HEK293 (cell line): ENCODE data around the gene POP7.

ENCODE experiments used
- CTCF ChIA-PET: fragments of 350-600 bp; formaldehyde crosslinking; extraction: SDS; loops from one replicate; lab custom pipeline; 2021; ENCODE audit warnings: antibody characterized with exemption; lab: Yijun Ruan, JAX
- POLR2A ChIA-PET: fragments of 300-600 bp; formaldehyde crosslinking; extraction: SDS; loops from one replicate; lab custom pipeline; 2020; ENCODE audit warnings: antibody characterized with exemption, inconsistent platforms; lab: Yijun Ruan, JAX
- H3K27ac ChIP-seq: fragments of 200-500 bp; sonication (Bioruptor generic); 2 replicates; pipeline ENCODE4 v1.5.1; 2014; ENCODE audit warnings: low read depth, low read length, control low read depth, inconsistent platforms; ENCODE audit errors: extremely low read depth
- H3K36me3 ChIP-seq, 2 experiments: fragments of 200-500 bp in 1 of 2; sonication (Bioruptor generic) in 1 of 2; 1 replicate in 1 of 2; 2 replicates in 1 of 2; pipeline ENCODE4 v1.5.1; 2014 to 2017; ENCODE audit warnings: inconsistent platforms in 2 of 2, low read length in 2 of 2; ENCODE audit not compliant: control insufficient read depth in 2 of 2, insufficient read depth in 1 of 2
- H3K4me1 ChIP-seq: fragments of 200-500 bp; sonication (Bioruptor generic); 2 replicates; pipeline ENCODE4 v1.5.1; 2014; ENCODE audit warnings: mild to moderate bottlenecking, low read length, inconsistent platforms; ENCODE audit not compliant: control insufficient read depth, insufficient read depth
- H3K4me3 ChIP-seq: 2 replicates; pipeline ENCODE4 v1.5.1; 2011; ENCODE audit warnings: low read depth, mild to moderate bottlenecking, control low read depth, low read length, moderate library complexity
- H3K9me3 ChIP-seq: fragments of 200-500 bp; sonication (Bioruptor generic); 2 replicates; pipeline ENCODE4 v1.5.1; 2014; ENCODE audit warnings: low read depth, low read length, inconsistent platforms; ENCODE audit not compliant: control insufficient read depth, insufficient read depth
- GLI2 ChIP-seq: fragments of 450-650 bp; formaldehyde crosslinking; IDR thresholded peaks from 2 replicates; pipeline ENCODE4; 2017; ENCODE audit warnings: missing biosample characterization, missing genetic modification characterization, low read depth, borderline replicate concordance
- PRDM1 ChIP-seq: fragments of 450-650 bp; formaldehyde crosslinking; IDR thresholded peaks from 2 replicates; pipeline ENCODE4; 2016; ENCODE audit warnings: missing biosample characterization, missing genetic modification characterization
- PRDM10 ChIP-seq: fragments of 450-650 bp; formaldehyde crosslinking; IDR thresholded peaks from 2 replicates; pipeline ENCODE4 v1.5.1; 2016; ENCODE audit warnings: missing biosample characterization, missing genetic modification characterization
- SALL2 ChIP-seq: fragments of 450-650 bp; formaldehyde crosslinking; IDR thresholded peaks from 2 replicates; pipeline ENCODE4 v1.5.0; 2017; ENCODE audit warnings: missing biosample characterization, mild to moderate bottlenecking, missing genetic modification characterization, borderline replicate concordance
- SP7 ChIP-seq: fragments of 450-650 bp; formaldehyde crosslinking; IDR thresholded peaks from 2 replicates; pipeline ENCODE4 v1.5.1; 2016; ENCODE audit warnings: missing biosample characterization, missing genetic modification characterization
- ZFP41 ChIP-seq: fragments of 450-650 bp; formaldehyde crosslinking; IDR thresholded peaks from 2 replicates; pipeline ENCODE4 v1.5.1; 2016; ENCODE audit warnings: missing biosample characterization, missing genetic modification characterization, borderline replicate concordance
- ZNF140 ChIP-seq: fragments of 450-650 bp; formaldehyde crosslinking; IDR thresholded peaks from 2 replicates; pipeline ENCODE4 v1.5.1; 2016; ENCODE audit warnings: missing biosample characterization, missing genetic modification characterization
- ZNF16 ChIP-seq: fragments of 450-650 bp; formaldehyde crosslinking; IDR thresholded peaks from 2 replicates; pipeline ENCODE4 v1.5.1; 2016; ENCODE audit warnings: low read depth, missing biosample characterization, missing genetic modification characterization
- ZNF2 ChIP-seq: fragments of 450-650 bp; formaldehyde crosslinking; IDR thresholded peaks from 2 replicates; pipeline ENCODE4 v1.5.1; 2016; ENCODE audit warnings: missing biosample characterization, missing genetic modification characterization
- ZNF24 ChIP-seq: fragments of 450-650 bp; formaldehyde crosslinking; IDR thresholded peaks from 2 replicates; pipeline ENCODE4 v1.5.1; 2016; ENCODE audit warnings: missing biosample characterization, missing genetic modification characterization
- ZNF600 ChIP-seq: fragments of 450-650 bp; formaldehyde crosslinking; IDR thresholded peaks from 2 replicates; pipeline ENCODE4 v1.5.1; 2016; ENCODE audit warnings: missing biosample characterization, missing genetic modification characterization
- ZNF658 ChIP-seq: fragments of 450-650 bp; formaldehyde crosslinking; IDR thresholded peaks from 2 replicates; pipeline ENCODE4; 2016; ENCODE audit warnings: missing biosample characterization, missing genetic modification characterization
- TF ChIP-seq, protein P1 (sequence below): fragments of 450-650 bp; formaldehyde crosslinking; IDR thresholded peaks from 2 replicates; pipeline ENCODE4 v1.5.1; 2016; ENCODE audit warnings: missing biosample characterization, missing genetic modification characterization

The POP7 gene

DNA sequence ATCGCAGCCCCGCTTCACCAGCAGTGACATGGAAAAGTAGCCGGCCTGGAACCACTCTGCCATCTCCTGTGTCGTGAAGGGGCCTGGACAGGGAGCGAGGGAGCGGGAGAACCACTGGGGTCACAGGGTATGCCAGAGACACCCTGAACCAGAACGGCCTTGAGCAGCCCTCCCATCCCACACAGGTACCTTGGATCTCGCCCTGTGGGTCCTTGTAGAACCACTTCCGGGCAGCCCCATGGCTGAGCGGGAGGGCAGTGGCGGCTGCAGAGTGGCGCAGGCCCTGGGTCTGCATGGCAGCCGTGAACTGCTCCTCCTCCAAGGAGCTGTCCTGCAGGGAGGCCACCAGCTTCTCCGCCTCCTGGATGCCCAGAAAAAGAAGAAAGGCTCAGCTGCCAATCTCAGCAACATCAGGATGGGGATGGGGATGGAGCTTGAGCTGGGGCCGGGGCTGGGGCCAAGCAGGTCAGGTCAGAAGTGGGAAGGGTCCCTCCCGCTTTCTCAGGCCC, 21.3 kb upstream of the POP7 start:
- peaks cover 1% of the 10 kb centered on the region; the same call in 1 of the 2 replicates for H3K4me1 ChIP-seq
- no peak overlapping the region for H3K4me3 ChIP-seq
- POLR2A ChIA-PET: interaction anchor here (1.2 kb wide), 1 partner anchor 21 kb away, joined by 3 read pairs; the partner anchor contains the start of gene POP7
- peaks cover 0 to 94% of the 10 kb centered on the region in 2 experiments; a peak in 2 of 3 replicates for H3K36me3 ChIP-seq
- no peak overlapping the region for H3K27ac ChIP-seq
- H3K9me3 ChIP-seq: no peaks in the 10 kb centered on the region
- TF ChIP-seq ZNF16: no peak
- TF ChIP-seq, protein P1, sequence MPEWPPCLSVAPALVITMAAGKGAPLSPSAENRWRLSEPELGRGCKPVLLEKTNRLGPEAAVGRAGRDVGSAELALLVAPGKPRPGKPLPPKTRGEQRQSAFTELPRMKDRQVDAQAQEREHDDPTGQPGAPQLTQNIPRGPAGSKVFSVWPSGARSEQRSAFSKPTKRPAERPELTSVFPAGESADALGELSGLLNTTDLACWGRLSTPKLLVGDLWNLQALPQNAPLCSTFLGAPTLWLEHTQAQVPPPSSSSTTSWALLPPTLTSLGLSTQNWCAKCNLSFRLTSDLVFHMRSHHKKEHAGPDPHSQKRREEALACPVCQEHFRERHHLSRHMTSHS (tag by site-specific recombination): no peak
- peak; percentile 51; the same call in 1 of the 2 replicates for TF ChIP-seq ZNF600
- TF ChIP-seq PRDM10 (tag by site-specific recombination): no peak
- CTCF ChIA-PET: interaction anchor here (0.6 kb wide), 1 partner anchor 216 kb away, joined by 3 read pairs; no protein-coding TSS in a partner anchor

GRCh38 chr7:100685049-100685605, 20.8 kb upstream of the POP7 start:
- H3K9me3 ChIP-seq: no peaks in the 10 kb centered on the region
- peaks cover 0 to 91% of the 10 kb centered on the region in 2 experiments; a peak in 2 of 3 replicates for H3K36me3 ChIP-seq
- H3K27ac ChIP-seq: no peak overlapping the region
- ChIA-PET CTCF (no interaction called here), POLR2A (interaction anchor here (1.2 kb wide), 1 partner anchor 21 kb away, joined by 3 read pairs; the partner anchor contains the start of gene POP7)
- TF ChIP-seq SP7 (tag by site-specific recombination) (no peak), ZNF2 (no peak), SALL2 (tag by site-specific recombination) (no peak), ZFP41 (no peak), GLI2 (tag by site-specific recombination) (no peak), PRDM1 (peak; percentile 53; the same call in 1 of the 2 replicates)
- no peak overlapping the region for H3K4me3 ChIP-seq
- no peaks in the 10 kb centered on the region; the same call in 1 of the 2 replicates for H3K4me1 ChIP-seq

GRCh38 chr7:100685631-100686145, 20.2 kb upstream of the POP7 start:
- ChIA-PET POLR2A (interaction anchor here (1.2 kb wide), 1 partner anchor 20 kb away, joined by 3 read pairs; the partner anchor contains the start of gene POP7), CTCF (interaction anchor here (0.6 kb wide), 1 partner anchor 10 kb away, joined by 4 read pairs; no protein-coding TSS in a partner anchor)
- TF ChIP-seq ZNF24 (tag by site-specific recombination) (no peak), ZNF140 (tag by site-specific recombination) (no peak), ZNF658 (tag by site-specific recombination) (no peak)
- Histone ChIP-seq H3K36me3 (peaks cover 0 to 86% of the 10 kb centered on the region in 2 experiments; a peak in 2 of 3 replicates), H3K4me1 (no peaks in the 10 kb centered on the region; the same call in 1 of the 2 replicates), H3K4me3 (no peak overlapping the region), H3K27ac (no peak overlapping the region), H3K9me3 (no peaks in the 10 kb centered on the region)
